ENCODE data around the gene CHI3L1.

The CHI3L1 gene

GRCh38 chr1:203225071-203225470 is 38.6 kb upstream of the CHI3L1 start:
- TF ChIP-seq, protein P1, sequence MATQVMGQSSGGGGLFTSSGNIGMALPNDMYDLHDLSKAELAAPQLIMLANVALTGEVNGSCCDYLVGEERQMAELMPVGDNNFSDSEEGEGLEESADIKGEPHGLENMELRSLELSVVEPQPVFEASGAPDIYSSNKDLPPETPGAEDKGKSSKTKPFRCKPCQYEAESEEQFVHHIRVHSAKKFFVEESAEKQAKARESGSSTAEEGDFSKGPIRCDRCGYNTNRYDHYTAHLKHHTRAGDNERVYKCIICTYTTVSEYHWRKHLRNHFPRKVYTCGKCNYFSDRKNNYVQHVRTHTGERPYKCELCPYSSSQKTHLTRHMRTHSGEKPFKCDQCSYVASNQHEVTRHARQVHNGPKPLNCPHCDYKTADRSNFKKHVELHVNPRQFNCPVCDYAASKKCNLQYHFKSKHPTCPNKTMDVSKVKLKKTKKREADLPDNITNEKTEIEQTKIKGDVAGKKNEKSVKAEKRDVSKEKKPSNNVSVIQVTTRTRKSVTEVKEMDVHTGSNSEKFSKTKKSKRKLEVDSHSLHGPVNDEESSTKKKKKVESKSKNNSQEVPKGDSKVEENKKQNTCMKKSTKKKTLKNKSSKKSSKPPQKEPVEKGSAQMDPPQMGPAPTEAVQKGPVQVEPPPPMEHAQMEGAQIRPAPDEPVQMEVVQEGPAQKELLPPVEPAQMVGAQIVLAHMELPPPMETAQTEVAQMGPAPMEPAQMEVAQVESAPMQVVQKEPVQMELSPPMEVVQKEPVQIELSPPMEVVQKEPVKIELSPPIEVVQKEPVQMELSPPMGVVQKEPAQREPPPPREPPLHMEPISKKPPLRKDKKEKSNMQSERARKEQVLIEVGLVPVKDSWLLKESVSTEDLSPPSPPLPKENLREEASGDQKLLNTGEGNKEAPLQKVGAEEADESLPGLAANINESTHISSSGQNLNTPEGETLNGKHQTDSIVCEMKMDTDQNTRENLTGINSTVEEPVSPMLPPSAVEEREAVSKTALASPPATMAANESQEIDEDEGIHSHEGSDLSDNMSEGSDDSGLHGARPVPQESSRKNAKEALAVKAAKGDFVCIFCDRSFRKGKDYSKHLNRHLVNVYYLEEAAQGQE (IDR thresholded peaks at IDR 0.05; ENCODE audit: insufficient read depth in 1 of 2, low read depth in 2 of 2, low read length in 2 of 2), result no peak
- TF ChIP-seq FOXP2 (optimal IDR thresholded peaks at IDR 0.05; ENCODE audit: borderline replicate concordance, extremely low read depth, extremely low read length, insufficient read depth) (no peak), POLR2AphosphoS5 (IDR thresholded peaks at IDR 0.05; ENCODE audit: low read depth, low read length) (no peak), TAF1 (IDR thresholded peaks at IDR 0.05; ENCODE audit: borderline replicate concordance, insufficient read depth, low read length) (no peak), SIN3A (IDR thresholded peaks at IDR 0.05; ENCODE audit: borderline replicate concordance, insufficient read depth, low read length) (no peak)

DNA sequence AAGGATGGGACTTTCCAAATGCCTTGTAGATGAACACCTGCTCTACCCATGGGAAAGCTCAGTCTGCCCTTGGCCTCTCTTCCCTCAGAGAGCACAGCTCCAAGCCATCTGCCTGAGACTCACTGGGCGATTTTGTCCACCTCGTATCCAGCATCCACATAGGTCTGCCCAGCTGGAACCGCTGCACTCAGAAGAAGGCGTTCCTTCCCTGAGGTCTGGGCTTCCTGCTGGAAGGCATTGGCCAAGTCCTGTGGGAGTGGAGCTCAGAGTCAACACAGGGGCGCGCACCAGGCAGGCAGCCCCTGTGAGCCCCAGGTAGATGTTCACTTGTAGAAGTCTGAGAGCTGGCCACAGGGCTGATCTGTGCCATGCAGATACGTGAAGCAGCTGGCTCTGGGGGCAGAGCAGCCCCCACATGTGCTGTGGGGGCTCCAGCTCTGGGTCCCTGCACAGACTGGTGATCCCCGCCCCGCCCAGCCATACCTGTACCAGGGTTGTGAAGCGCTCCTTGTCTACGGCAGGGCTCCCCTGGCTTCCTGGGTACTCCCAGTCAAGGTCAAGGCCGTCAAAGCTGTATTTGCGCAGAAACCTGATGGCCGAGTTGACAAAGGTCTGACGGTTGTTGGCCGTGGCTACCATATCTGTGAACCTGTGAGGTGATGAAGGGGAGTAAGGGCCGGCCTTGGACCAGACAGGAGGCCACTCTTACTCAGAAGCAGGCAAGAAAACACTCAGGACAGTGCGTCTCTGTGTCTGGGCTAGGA is 36.7 kb upstream of the CHI3L1 start:
- TF ChIP-seq FOXP2 (optimal IDR thresholded peaks at IDR 0.05; ENCODE audit: borderline replicate concordance, extremely low read depth, extremely low read length, insufficient read depth), result no peak
- TF ChIP-seq TAF1 (IDR thresholded peaks at IDR 0.05; ENCODE audit: borderline replicate concordance, insufficient read depth, low read length), result no peak
- TF ChIP-seq, protein P1 (IDR thresholded peaks at IDR 0.05; ENCODE audit: insufficient read depth in 1 of 2, low read depth in 2 of 2, low read length in 2 of 2), result no peak
- no peak for TF ChIP-seq POLR2AphosphoS5 (IDR thresholded peaks at IDR 0.05; ENCODE audit: low read depth, low read length)
- no peak for TF ChIP-seq SIN3A (IDR thresholded peaks at IDR 0.05; ENCODE audit: borderline replicate concordance, insufficient read depth, low read length)

DNA sequence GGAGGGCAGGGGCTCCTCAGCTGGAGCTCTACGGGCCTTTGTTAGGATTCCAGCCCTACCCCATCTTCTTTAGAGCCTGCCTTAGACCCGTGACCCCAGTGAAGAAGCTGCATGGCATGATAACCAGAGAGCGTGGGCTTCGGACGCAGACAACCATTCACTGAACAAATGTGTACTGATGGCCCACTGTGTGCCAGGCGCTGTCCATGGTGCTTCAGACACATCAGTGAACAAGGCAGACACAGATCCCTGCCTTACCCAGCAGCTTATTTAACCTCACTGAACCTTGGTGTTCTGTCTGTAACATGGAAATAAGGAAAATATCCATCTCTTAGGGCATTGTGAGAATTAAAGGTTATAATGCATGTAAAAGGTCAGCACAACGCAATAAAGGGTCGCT is 33.4 kb upstream of the CHI3L1 start:
- TF ChIP-seq TAF1 (IDR thresholded peaks at IDR 0.05; ENCODE audit: borderline replicate concordance, insufficient read depth, low read length), result no peak
- TF ChIP-seq POLR2AphosphoS5 (IDR thresholded peaks at IDR 0.05; ENCODE audit: low read depth, low read length), result no peak
- TF ChIP-seq, protein P1 (IDR thresholded peaks at IDR 0.05; ENCODE audit: insufficient read depth in 1 of 2, low read depth in 2 of 2, low read length in 2 of 2), result peak; percentile 84 to 96
- TF ChIP-seq SIN3A (IDR thresholded peaks at IDR 0.05; ENCODE audit: borderline replicate concordance, insufficient read depth, low read length), result no peak
- TF ChIP-seq FOXP2 (optimal IDR thresholded peaks at IDR 0.05; ENCODE audit: borderline replicate concordance, extremely low read depth, extremely low read length, insufficient read depth), result no peak

- TF ChIP-seq SIN3A (IDR thresholded peaks at IDR 0.05; ENCODE audit: borderline replicate concordance, insufficient read depth, low read length) (no peak), FOXP2 (optimal IDR thresholded peaks at IDR 0.05; ENCODE audit: borderline replicate concordance, extremely low read depth, extremely low read length, insufficient read depth) (no peak), POLR2AphosphoS5 (IDR thresholded peaks at IDR 0.05; ENCODE audit: low read depth, low read length) (no peak), TAF1 (IDR thresholded peaks at IDR 0.05; ENCODE audit: borderline replicate concordance, insufficient read depth, low read length) (no peak)
- TF ChIP-seq, protein P1 (IDR thresholded peaks at IDR 0.05; ENCODE audit: insufficient read depth in 1 of 2, low read depth in 2 of 2, low read length in 2 of 2), result no peak
Observed at GRCh38 chr1:203219171-203219570, 32.7 kb upstream of the CHI3L1 start.

Data from PFSK-1 (cell line).